Activated CD8-positive, alpha-beta memory T cell treated with anti-CD3 and anti-CD28 coated beads, Interleukin-2, amount 50 U/mL, for 24 hours (primary cell): Measurements from ENCODE around the gene FAR1.

ENCODE experiments used
- DNase-seq: peaks from one replicate; pipeline ENCODE4 v3.0.0-alpha.2; 2020; ENCODE audit errors: extremely low read depth

Gene FAR1

GRCh38 chr11:13669544-13670488 lies 1.3 kb downstream of the FAR1 start:
- DNase-seq: no peak

GRCh38 chr11:13672576-13673210 lies 4.2 kb downstream of the FAR1 start:
- no peak for DNase-seq

GRCh38 chr11:13674799-13675509 lies 6.5 kb downstream of the FAR1 start:
- no peak for DNase-seq

DNA sequence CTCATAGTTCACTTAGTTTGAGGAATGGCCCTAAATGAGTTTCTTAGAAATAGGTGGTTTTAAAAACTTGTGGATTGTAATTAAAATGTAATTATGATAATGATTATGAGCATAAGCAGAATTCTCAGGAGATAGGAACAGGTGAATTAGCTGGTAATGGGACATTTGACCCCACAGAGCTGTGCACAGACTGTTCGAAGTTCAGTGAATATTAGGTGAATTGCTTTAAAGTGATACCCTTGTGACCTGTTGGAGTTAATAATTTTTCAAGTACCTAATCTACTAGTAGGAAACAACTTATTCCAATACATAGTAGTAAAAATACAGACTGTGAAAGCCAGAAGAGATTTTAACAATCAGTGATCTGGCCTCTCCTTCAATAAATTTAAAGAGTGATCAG lies 8.1 kb downstream of the FAR1 start:
- no peak for DNase-seq

DNA sequence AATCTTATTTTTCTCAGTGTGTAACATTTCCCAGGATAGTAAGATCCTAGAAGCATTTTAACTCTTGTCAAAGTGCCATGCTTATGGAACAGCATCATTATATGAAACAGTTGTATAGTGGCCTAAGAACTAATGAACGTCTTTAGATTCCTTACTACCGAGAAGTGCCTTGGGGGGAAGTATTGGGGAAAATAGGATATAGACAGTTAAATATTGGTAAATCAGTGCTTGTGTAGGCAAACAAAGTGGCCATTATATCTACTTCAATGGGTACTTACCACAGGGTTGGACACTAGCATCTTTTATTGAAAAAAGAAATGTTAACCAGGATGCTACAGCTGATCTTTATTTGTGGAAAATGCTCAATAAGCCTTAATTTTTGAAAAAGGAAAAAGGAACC lies 11.3 kb downstream of the FAR1 start:
- DNase-seq: no peak

DNA sequence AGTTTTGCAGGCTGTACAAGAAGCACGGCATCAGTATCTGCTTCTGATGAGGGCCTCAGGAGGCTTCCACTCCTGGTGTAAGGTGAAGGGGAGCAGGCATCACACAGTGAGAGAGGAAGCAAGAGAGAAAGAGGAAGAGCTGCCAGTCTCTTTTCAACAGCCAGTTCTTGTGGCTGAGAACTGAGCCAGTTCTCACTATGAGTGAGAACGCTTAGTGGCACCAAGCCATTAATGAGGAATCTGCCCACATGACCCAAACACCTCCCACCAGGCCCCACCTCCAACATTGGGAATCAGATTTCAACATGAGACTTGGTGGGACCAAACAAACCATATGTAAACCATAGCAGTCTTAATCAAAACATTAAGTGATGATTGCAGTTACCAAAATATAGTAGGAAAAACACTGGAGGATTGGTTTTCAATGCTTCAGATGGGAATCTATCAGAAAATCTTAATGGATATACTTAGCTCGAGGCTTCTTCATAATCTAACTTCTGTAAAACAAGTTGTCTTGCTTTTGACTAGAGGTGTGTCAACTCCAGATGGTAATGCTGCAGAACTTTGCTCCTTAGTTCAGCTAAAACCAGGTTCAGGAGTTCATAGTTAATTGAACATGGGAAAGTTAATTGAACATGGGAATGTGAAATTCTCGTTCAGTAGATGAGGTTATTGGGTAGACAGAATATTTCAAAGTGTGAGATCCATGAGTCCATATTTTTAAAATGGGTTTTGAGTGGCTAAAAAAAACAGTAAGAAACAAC lies 12.2 kb downstream of the FAR1 start:
- no peak for DNase-seq

- DNase-seq: no peak
Observed at GRCh38 chr11:13681446-13681845, 13.0 kb downstream of the FAR1 start.

DNA sequence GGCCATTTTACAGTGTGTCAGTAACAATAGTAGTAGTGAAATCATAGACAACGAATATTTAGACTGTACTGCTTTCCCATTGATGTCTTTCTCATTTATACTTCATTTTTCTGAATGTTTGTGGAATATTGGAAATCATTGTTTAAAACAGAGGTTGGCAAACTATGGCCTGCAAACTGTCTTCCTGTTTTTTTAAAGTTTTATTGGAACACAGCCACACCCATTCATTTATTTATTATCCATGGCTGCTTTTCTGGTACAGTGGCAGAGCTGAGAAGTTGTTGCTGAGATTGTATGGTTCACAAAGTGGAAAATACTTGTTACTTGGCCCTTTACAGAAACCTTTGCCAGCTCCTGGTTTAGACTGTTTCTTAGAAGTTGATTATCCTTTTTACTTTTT lies 13.7 kb downstream of the FAR1 start:
- DNase-seq: no peak

DNA sequence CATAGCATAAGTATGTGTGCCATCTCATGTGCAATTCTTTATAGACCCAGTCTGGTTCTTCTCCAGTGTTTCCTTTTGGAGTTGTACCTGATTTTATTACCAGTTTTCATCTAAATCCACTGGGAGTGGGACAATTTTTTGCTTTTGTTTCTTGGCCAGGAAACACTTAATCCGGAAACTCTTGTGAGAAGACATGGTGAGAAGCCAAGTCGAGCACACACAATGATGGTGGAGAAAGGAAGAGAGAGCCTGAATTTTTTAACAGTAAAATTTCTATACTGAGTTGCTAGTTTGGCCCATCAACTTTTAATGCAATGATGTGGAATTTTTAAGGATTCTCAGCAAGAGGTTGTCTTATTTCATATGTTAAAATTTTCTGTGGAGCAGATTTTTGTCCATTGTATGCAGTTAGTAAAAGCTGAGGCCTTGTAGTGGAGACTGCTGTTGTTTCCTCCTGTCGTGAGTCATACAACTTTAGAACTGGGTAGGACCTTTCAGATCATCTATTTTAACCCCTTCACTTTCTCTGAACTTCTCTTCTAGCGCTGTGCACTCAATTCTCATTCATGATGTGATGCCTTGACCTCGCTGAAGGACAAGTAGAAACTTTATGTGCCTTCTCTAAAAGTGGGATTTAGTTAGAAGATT lies 17.1 kb downstream of the FAR1 start:
- DNase-seq: no peak

DNA sequence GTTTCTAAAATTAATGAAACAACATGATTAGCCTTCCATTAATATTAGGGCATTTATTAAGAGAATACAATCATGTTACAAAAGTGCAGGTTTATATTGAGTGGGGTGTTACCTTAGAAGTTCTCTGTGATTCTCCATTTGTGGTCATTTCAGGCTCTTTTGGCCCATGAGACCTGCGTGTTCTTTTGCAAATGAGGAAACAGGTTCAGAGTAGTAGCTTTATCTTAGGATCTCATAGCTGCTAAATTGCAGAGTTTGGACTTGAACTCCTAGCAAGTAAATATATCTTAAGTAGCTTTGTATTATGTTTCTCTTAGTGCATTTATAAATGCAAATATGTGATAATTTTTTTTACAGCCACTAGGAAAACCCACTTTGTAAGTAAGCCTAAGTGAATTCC lies 18.3 kb downstream of the FAR1 start:
- no peak for DNase-seq

DNA sequence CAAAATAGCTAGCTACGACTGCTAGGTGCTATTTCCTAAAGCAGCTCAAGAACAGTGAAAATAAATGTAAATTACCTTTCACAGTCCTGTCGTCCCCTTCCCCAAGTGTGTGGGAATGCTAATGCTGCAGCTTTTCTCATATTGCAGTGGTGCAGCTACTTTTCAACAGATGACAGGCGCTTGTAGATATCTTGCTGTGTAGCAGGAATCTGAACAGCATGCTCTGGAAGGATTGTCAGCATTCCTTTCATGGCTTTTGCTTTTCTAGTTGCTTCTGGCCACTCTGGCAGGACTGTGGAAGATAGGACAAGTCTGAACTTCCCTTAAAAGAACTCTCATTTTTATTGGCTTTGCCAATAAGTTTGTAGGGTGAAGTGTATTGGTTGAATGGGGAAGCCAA lies 18.8 kb downstream of the FAR1 start:
- no peak for DNase-seq

DNA sequence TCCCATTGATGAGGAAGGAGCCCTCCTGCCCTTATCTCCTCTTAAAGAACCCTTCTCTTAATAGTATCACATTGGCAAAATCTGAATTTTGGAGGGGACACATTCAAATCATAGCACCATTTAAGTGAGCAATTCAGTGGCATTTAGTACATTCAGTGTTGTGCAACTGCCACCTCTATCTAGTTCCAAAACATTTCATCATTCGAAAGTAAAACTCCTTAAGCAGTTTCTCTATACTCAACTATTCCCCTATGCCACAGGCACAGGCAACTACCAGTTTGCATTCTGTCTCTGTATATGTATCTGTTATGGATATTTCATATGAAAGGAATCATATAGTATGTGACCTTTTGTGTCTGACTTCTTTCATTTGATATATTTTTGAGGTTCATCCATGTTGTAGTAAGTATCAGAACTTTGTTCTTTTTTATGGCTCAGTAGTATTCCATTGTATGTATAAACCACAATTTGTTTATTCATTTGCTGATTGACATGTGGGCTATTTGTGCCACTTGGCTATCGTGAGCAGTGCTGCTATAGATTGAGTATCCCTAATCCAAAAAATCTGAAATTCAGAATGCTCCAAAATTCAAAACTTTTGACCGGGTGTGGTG lies 22.9 kb downstream of the FAR1 start:
- no peak for DNase-seq

DNA sequence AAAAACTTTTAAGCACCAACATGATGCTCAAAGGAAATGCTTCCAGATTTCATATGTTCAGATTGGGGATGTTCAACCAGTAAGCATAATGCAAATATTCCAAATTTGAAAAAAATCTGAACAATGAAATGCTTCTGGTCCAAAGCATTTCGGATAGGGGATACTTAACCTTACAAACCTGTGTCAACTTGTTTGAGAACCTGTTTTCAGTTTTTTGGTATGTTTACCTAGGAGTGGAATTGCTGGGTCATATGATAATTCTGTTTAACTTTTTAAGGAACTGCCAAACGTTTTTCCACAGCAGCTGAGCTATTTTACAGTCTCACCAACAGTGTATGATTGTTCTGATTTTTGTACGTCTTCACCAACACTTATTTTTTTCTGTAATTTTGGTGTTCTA lies 23.7 kb downstream of the FAR1 start:
- no peak for DNase-seq

GRCh38 chr11:13694115-13694514 lies 25.6 kb downstream of the FAR1 start:
- no peak for DNase-seq

GRCh38 chr11:13695886-13696285 lies 27.4 kb downstream of the FAR1 start:
- no peak for DNase-seq

DNA sequence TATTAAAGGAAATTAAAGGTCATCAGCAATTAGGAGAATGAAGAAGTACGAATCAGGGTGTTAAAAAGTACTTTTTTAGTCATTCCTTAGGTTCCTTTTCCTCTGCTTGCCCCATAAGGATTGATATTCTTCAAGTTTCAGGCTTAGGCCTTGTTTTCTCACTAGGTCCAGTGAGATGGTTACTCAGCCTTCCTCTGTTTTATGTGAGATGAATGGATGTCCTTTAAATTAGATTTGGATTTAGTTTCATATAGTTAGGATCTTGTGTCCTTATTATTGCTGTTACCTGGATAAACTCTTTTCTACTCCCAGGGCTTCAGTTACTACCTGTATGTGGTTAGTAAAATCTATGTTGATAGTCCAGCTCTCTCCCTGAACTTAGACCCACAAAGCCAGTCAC lies 29.2 kb downstream of the FAR1 start:
- no peak for DNase-seq

DNA sequence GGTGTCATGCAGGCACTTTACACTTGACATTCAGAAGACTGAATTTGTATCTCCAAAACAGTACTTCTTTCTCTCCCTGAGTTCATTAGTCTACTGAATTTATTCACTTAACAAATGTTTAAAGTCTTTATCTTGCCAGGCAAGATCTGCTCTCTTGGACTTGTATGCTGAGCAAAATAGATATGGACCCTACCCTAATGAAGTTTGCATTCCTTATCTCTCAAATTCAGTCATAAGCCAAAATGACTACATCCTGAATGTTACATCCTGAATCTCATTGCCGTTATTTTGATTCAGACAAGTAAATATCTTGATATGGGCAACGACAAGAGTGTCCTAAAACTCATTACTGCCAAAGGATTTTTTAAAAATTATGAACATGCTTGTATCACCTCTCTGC lies 29.7 kb downstream of the FAR1 start:
- no peak for DNase-seq

- DNase-seq: no peak
Observed at GRCh38 chr11:13699041-13699440, 30.6 kb downstream of the FAR1 start.

DNA sequence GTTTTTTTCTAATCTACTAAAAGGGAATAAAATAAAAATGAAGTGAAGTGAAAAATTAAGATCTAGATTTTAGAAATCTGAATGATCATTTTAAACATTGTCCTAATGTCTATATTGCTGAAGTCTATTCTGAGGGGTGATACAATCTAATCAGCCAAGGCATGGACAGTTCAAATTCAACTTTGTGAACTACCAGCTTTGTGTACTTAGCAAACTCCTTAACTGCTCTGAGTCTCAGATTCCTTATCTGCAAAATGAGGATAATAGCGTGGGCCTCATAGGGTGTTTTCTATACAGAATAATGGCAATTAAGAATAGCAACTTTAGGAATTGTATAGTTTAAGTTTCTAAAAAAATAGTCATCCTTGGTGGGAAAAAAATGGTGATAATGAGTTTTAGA lies 31.4 kb downstream of the FAR1 start:
- DNase-seq: no peak

DNA sequence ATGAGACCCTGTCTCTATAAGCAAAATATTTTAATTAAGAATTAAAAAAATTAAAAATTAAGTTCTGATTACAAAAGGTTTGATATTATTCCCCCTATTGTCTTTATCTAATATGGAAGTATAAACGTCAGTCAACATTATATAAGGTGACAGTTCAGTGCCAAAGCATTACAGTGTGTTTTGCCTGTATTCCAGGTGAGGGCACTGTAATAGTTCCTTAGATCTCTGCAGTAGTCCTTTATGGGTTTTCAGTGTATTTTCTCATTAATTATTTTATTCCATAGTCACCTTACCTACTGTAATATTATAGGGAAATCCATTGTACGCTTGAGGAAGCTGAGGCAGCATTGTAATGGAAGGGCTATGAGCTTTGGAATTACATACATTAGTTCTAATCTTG lies 33.0 kb downstream of the FAR1 start:
- DNase-seq: no peak

- DNase-seq: no peak
Observed at GRCh38 chr11:13702071-13702470, 33.6 kb downstream of the FAR1 start.
